DOHH2 (cell line): ENCODE measurements around the gene FSCN2.

Experiments
- H3F3A ChIP-seq: fragments of 200-600 bp; sonication (generic), shearing (Covaris generic); 2 replicates; pipeline ENCODE4 v1.6.0; 2016; ENCODE audit warnings: antibody characterized with exemption, mild to moderate bottlenecking; ENCODE audit not compliant: control insufficient read depth, insufficient read depth
- H3K27ac ChIP-seq: fragments of 200-600 bp; sonication (generic); 2 replicates; pipeline ENCODE4 v1.5.1; 2014; ENCODE audit warnings: low read depth, mild to moderate bottlenecking, low read length, moderate library complexity
- H3K27me3 ChIP-seq: fragments of 200-600 bp; sonication (generic); 2 replicates; pipeline ENCODE4 v1.6.1; 2014; ENCODE audit warnings: mild to moderate bottlenecking, low read length, mixed read lengths; ENCODE audit not compliant: control insufficient read depth
- H3K36me3 ChIP-seq: fragments of 200-600 bp; sonication (generic); 2 replicates; pipeline ENCODE4 v1.6.1; 2014; ENCODE audit warnings: mild to moderate bottlenecking, low read length, moderate library complexity, mixed read lengths; ENCODE audit not compliant: control insufficient read depth
- H3K4me1 ChIP-seq: fragments of 200-600 bp; sonication (generic); 2 replicates; pipeline ENCODE4 v1.6.1; 2014; ENCODE audit warnings: mild to moderate bottlenecking, low read length, mixed read lengths; ENCODE audit not compliant: control insufficient read depth
- H3K4me2 ChIP-seq: fragments of 200-600 bp; sonication (generic); 2 replicates; pipeline ENCODE4 v1.6.0; 2014; ENCODE audit warnings: mild to moderate bottlenecking, low read length, moderate library complexity
- H3K4me3 ChIP-seq: fragments of 200-600 bp; sonication (generic); 2 replicates; pipeline ENCODE4 v1.5.1; 2014; ENCODE audit warnings: mild to moderate bottlenecking, low read length, mixed read lengths
- H3K79me2 ChIP-seq: fragments of 200-600 bp; sonication (generic); 2 replicates; pipeline ENCODE4 v1.6.1; 2014; ENCODE audit warnings: mild to moderate bottlenecking, low read length, mixed read lengths; ENCODE audit not compliant: control insufficient read depth
- H3K9me2 ChIP-seq: fragments of 200-600 bp; sonication (generic); replicated peaks from 2 replicates; pipeline ENCODE4 v1.6.1; 2014; ENCODE audit warnings: mild to moderate bottlenecking, low read length, mixed read lengths; ENCODE audit not compliant: control insufficient read depth
- H3K9me3 ChIP-seq: fragments of 200-600 bp; sonication (generic); 2 replicates; pipeline ENCODE4 v1.6.1; 2014; ENCODE audit warnings: antibody characterized with exemption, low read length, mixed read lengths; ENCODE audit not compliant: control insufficient read depth, insufficient read depth
- H4K20me1 ChIP-seq: fragments of 200-600 bp; sonication (generic); 2 replicates; pipeline ENCODE4 v1.6.0; 2014; ENCODE audit warnings: low read depth, mild to moderate bottlenecking, antibody characterized with exemption, low read length, moderate library complexity; ENCODE audit not compliant: control insufficient read depth, insufficient read depth
- CTCF ChIP-seq: fragments of 200-600 bp; sonication (generic); IDR thresholded peaks from one replicate; pipeline ENCODE4 v1.5.1; 2014; ENCODE audit warnings: antibody characterized with exemption, mild to moderate bottlenecking, low read depth, low read length; ENCODE audit not compliant: poor library complexity, severe bottlenecking
- EZH2phosphoT487 ChIP-seq: fragments of 200-600 bp; sonication (generic); IDR thresholded peaks from 2 replicates; pipeline ENCODE4 v1.6.1; 2017; ENCODE audit warnings: borderline replicate concordance, mild to moderate bottlenecking, antibody characterized with exemption, low read length, moderate library complexity, mixed read lengths

Gene FSCN2

GRCh38 chr17:81578038-81578441, 49.9 kb downstream of the FSCN2 start:
- no peaks in the 10 kb centered on the region for H3K9me2 ChIP-seq
- H3K27me3 ChIP-seq: no peaks in the 10 kb centered on the region
- no peaks in the 10 kb centered on the region for H3K4me1 ChIP-seq
- no peak overlapping the region for H3K4me3 ChIP-seq
- H3K4me2 ChIP-seq: no peak overlapping the region
- H3K27ac ChIP-seq: no peak overlapping the region
- peaks cover 7% of the 10 kb centered on the region for H3K79me2 ChIP-seq
- H3F3A ChIP-seq: no peaks in the 10 kb centered on the region
- no peaks in the 10 kb centered on the region for H4K20me1 ChIP-seq
- TF ChIP-seq EZH2phosphoT487: no peak
- TF ChIP-seq CTCF: no peak
- H3K36me3 ChIP-seq: peaks cover 61% of the 10 kb centered on the region
- no peaks in the 10 kb centered on the region for H3K9me3 ChIP-seq

GRCh38 chr17:81578561-81579225, 50.5 kb downstream of the FSCN2 start:
- Histone ChIP-seq H3K9me2 (no peaks in the 10 kb centered on the region), H3K27me3 (no peaks in the 10 kb centered on the region), H4K20me1 (no peaks in the 10 kb centered on the region), H3K9me3 (no peaks in the 10 kb centered on the region), H3F3A (no peaks in the 10 kb centered on the region), H3K4me1 (no peaks in the 10 kb centered on the region), H3K4me3 (no peak overlapping the region), H3K36me3 (peaks cover 65% of the 10 kb centered on the region), H3K79me2 (peaks cover 7% of the 10 kb centered on the region), H3K4me2 (no peak overlapping the region), H3K27ac (no peak overlapping the region)
- no peak for TF ChIP-seq EZH2phosphoT487
- TF ChIP-seq CTCF: no peak

GRCh38 chr17:81579298-81579697, 51.1 kb downstream of the FSCN2 start:
- no peak overlapping the region for H3K4me2 ChIP-seq
- no peaks in the 10 kb centered on the region for H3F3A ChIP-seq
- no peak for TF ChIP-seq CTCF
- no peak for TF ChIP-seq EZH2phosphoT487
- H3K27me3 ChIP-seq: no peaks in the 10 kb centered on the region
- H3K4me3 ChIP-seq: no peak overlapping the region
- H3K9me3 ChIP-seq: no peaks in the 10 kb centered on the region
- no peaks in the 10 kb centered on the region for H4K20me1 ChIP-seq
- peaks cover 69% of the 10 kb centered on the region for H3K36me3 ChIP-seq
- H3K9me2 ChIP-seq: no peaks in the 10 kb centered on the region
- no peak overlapping the region for H3K27ac ChIP-seq
- no peaks in the 10 kb centered on the region for H3K4me1 ChIP-seq
- H3K79me2 ChIP-seq: peaks cover 7% of the 10 kb centered on the region

GRCh38 chr17:81579821-81580321, 51.7 kb downstream of the FSCN2 start:
- Histone ChIP-seq H3K4me3 (no peak overlapping the region), H4K20me1 (no peaks in the 10 kb centered on the region), H3K9me3 (no peaks in the 10 kb centered on the region), H3F3A (no peaks in the 10 kb centered on the region), H3K27me3 (no peaks in the 10 kb centered on the region), H3K9me2 (no peaks in the 10 kb centered on the region), H3K27ac (no peak overlapping the region), H3K79me2 (peaks cover 7% of the 10 kb centered on the region), H3K36me3 (peaks cover 71% of the 10 kb centered on the region), H3K4me1 (no peaks in the 10 kb centered on the region), H3K4me2 (no peak overlapping the region)
- no peak for TF ChIP-seq EZH2phosphoT487
- no peak for TF ChIP-seq CTCF
